ELF-1 (cell line): ENCODE results near the gene RANBP3.

Experiments used
- DNase-seq: peaks from one replicate; pipeline ENCODE4 v3.0.0-alpha.2; 2016; ENCODE audit warnings: low read depth, low spot score

RANBP3 gene

GRCh38 chr19:5952193-5953029 lies 25.5 kb downstream of the RANBP3 start:
- no peak for DNase-seq

DNA sequence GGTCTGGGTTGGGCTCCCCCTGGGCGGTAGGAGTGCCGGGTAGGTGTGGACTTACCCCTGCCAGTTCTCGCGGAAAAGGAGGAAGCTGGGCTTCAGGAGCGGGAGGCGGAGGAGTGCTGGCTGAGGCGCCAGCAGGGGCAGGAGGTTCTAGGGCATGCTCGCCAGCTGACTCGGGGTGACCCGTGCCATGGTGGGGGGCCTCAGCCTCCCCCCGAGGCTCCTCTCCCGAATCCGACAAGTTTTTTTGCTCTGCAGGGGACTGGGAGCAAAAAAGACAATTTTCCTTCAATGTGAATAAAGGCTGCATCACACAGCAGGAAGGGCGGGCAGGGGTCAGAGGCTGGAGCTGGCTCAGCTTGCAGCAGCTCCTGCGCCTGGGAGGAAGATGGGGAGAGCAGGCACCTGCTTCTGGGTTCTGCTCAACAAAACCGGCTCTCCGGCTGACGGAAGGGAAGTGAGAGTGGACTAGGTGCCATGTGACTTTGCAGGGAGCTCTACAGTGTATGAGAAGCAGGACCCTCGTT lies 26.5 kb downstream of the RANBP3 start:
- peak; percentile 49 for DNase-seq

GRCh38 chr19:5950741-5951140 lies 27.2 kb downstream of the RANBP3 start:
- no peak for DNase-seq

GRCh38 chr19:5949792-5950305 lies 28.1 kb downstream of the RANBP3 start:
- no peak for DNase-seq

GRCh38 chr19:5948752-5949564 lies 29.0 kb downstream of the RANBP3 start:
- DNase-seq = no peak

- DNase-seq = no peak
Measured at GRCh38 chr19:5947435-5947834, 30.5 kb downstream of the RANBP3 start.

DNA sequence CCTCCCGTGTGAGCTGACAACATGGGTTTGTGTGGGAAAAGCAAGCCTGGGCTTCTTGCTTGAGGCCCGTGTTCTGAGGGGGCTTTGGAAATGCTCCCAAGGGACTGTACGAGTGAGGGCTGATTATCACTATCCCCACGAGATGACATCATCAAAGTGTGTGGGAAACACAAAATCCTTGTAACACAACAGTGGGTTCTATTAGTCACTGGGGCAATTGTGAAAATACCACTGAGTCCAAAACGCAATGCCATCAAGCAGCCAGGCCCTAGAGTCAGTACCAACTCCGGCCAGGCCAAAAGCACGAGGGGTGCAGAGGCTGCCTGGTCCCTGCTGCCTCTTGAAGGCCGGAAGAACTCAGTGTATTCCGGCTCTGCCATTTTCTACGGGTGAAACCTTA lies 34.3 kb downstream of the RANBP3 start:
- no peak for DNase-seq

DNA sequence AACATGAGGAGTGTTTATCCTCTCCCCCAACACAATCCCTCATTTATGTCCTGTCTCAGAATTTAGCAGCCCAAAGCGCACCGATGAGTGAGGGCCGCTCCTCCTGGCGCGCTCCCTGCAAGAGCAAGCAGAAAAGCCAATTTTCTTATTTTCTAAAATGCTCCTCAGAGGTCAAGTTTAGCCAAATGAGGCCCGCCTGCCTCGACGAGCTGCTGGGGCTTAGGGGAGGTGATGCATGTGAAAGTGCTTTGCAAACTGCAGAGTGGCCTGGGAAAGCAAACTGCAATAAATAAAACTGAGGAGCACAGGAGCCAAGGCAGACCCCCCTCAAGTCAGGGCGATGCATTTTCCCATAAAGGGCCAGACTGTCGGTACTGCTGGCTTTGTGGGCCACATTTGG lies 34.9 kb downstream of the RANBP3 start:
- no peak for DNase-seq

GRCh38 chr19:5941673-5942072 lies 36.3 kb downstream of the RANBP3 start:
- no peak for DNase-seq

- no peak for DNase-seq
Measured at GRCh38 chr19:5940260-5941208, 37.4 kb downstream of the RANBP3 start.

DNA sequence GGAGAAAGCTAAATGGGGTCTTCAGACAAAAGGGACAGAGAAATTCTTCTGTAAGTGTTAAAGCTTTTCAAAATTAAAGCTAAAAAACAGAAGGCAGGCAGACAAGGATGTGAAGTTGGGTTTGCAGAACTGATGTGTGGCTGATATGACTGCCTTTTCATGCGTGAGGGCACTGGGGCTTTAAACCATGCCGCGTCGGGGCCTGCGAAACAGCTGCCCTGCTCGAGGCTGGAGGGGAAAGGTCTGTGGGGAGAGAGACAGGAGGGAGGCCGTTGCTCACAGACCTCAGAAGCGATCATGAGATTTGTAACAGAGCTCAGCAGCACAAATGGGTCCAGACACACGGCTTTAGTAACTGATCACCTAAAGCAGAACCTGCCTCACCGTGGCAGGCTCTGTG lies 40.4 kb downstream of the RANBP3 start:
- no peak for DNase-seq

- no peak for DNase-seq
Measured at GRCh38 chr19:5936292-5936592, 41.7 kb downstream of the RANBP3 start.

GRCh38 chr19:5935473-5936291 lies 42.3 kb downstream of the RANBP3 start:
- no peak for DNase-seq

GRCh38 chr19:5934774-5935472 lies 43.0 kb downstream of the RANBP3 start:
- peak; percentile 51 for DNase-seq

DNA sequence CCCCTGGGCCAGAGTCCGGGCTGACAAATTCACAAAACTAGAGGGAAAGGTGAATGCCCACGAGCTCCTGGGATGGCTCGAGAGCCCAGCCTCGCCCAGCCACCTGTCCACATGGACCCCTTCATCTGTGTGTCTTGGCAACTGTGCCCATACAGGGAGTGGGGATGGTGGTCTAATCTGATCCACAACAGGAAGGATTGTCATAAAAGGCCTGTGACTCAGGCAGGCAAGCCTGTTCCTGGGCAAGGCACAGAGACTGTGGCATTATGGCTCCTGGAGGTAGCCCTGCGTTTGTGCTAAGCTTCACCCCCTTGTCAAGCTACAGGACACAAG lies 43.9 kb downstream of the RANBP3 start:
- DNase-seq = no peak

DNA sequence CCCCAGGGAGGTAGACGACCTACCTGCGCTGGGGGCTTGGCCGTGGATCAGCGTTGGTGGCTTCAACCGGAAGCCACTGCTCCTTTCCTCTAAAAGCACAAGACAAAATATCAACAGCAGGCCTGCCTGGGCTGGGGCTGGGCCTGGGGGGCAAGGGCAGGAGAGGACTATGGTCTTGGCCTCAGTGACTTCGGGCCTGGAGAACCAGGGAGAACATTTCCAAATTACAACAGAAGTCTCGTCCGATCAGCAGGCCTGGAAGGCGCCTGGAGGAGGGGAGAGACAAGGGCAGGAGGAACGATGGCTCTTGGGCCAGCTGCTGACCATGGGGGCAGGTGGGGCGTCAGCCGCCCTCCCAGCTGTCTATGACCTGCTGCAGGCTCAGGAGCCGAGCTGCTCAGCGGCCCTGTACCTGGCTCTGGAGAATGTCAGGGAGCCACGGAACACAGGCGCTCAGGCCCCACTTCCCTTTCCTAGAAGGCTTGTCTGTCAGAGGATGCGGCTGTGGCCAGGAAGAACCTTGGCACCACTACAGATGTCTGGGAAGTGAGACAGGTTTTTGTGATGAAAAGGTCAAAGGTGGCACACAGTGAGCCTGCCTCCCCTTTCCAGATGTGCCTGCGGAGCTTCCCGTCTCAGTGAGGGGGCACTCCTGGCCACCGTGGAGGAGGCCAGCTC lies 44.4 kb downstream of the RANBP3 start:
- no peak for DNase-seq

DNA sequence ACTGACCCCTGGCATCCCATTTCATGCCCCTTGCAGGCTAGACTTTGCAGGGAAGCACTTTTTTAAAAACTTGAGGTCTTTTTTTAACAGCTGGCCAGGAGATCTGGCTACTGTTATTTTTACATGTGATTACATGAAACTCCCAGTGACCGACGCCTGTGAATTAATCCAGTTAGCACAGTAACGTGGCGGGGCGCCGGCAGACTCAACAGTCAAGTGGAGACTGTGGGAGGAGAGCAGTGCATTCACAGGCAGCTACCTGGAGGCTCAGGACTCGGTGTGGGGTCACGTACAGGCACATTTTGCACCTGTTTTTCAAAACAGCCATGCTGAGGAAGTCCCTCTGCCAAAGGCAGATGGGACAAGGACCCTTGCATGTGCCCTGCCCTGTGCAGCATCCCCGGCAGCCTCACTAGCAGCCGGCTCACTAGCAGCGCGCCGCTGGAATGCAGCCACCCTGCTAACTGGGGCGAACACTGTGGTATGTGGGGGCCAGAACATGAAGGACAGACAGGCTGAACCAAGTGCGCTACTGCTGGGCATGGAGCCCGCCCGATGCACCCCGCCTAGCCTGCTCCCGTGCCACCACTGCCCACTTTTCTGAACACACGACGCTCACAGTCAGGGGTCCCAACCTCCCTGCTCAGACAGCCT lies 45.2 kb downstream of the RANBP3 start:
- DNase-seq = no peak

DNA sequence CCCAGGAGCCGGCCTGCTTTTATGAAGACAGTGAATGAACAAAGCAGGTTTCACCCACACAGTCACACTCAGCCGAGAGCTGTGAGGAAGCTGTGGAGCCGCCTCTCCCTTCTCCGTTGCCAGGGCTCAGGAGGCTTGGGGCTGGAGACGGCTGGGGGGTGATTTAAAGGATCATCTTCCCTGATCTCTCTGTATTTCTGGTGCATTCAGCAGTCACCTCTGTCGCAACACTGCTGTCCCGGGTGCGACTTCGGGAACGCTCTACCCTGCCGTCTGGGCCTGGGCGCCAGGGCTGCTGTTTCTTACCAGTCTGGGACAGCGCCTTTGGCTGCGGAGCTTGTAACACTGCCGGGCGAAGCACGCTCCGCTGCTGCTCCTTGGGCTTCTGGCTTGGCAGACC lies 45.8 kb downstream of the RANBP3 start:
- DNase-seq = no peak

DNA sequence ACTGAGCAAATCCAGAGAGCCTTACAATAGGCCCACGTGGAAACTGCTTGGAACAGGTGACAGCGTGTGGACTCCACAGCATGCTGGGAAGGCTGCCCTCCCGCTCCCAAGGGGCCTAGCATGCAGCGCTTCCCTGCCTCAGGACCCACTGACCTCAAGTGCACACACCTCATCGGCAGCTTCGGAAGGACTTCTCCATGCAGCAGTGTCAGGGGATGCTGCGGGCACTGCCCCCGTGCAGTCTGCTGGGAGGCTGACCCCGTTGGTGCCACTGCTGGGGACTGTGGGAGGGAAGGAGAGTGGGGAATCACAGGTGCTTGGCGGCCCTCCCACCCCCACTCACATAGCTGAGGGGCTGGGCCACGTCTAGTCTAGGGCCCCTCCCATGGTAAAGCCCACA lies 46.7 kb downstream of the RANBP3 start:
- DNase-seq = no peak
